Activated gamma-delta T cell treated with Interleukin-2 at 50 U/mL for 16 hours (primary cell): ENCODE data around the gene C6orf132.

Experiments used
- DNase-seq: peaks from one replicate; pipeline ENCODE4 v3.0.0-alpha.2; 2020

C6orf132 gene

DNA sequence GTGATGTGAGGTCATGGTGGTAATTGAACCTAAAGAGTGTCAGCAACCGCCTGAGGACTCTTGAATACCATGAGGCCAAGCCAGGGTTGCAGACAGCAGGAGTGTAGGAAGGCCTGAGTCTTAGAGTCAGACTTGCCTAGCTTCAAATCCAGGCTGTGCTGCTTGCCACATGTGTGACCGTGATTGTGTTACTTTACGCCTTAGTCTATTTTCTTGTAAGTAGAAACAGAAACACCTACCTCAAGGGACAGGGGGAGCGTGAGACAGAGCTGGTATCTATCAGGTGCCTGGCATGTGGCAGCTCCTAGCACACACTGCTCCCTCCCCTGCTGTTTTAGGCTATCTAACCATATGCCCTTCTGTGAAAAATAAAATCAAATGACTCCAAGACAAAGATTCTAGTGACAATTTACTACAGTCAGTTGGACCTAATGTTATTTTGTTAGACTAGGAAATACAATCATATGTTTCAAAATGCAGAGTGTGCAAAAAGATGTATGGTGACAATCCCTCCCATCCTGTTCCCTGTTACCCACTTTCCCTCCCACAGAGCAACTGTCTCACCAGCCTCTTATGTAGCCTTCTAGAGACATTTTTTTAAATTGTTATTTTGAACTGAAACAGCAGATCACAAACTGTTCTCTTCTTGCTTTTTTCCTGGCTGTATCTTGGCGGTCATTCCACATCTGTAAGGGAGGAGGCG, 70.4 kb downstream of the C6orf132 start:
- no peak for DNase-seq

DNA sequence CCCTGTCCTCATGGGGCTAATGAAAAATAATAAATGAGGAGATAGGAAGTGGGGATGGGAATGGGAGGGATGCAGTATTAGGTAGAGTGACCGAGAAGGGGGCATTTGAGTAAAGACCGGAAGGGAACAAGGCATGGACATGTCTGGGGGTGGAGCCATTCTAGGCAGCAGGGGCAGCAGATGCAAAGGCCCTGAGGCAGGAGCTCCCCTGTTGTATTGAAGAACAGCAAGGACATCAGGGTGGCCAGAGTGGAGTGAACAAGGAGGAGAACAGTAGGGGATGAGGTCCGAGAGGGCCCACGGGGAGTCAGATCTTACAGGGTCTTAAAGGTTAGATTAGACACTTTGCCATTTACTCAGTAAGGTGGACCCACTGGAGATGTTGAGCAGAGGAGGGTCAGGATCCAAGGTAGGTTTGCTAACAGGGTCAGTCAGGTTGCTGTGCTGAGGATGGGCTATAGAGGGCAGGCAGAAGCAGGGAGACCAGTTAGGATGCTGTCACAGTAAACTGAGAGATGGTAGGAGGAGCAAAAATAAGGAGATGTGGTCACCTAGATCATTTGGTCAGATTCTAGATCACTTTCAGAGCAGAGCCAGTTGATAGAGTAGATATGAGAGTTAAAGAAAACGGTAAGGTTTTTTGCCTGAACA, 73.4 kb downstream of the C6orf132 start:
- DNase-seq = no peak

DNA sequence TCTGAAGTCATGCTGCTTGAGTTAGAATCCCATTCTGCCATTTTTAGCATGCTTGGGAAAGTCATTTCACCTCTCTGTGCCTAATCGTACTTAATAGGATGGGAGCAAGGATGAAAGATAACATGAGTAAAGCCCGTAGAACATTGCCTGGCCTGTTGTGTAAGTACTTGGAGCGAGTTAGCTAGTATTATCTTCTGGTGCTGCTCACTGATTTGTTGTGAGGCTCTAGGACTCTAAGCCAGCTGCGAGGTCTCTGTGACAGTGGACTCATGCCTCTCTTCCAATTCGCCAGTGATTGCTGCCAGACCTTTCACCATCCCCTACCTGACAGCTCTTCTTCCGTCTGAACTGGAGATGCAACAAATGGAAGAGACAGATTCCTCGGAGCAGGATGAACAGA, 74.2 kb downstream of the C6orf132 start:
- DNase-seq = no peak

DNA sequence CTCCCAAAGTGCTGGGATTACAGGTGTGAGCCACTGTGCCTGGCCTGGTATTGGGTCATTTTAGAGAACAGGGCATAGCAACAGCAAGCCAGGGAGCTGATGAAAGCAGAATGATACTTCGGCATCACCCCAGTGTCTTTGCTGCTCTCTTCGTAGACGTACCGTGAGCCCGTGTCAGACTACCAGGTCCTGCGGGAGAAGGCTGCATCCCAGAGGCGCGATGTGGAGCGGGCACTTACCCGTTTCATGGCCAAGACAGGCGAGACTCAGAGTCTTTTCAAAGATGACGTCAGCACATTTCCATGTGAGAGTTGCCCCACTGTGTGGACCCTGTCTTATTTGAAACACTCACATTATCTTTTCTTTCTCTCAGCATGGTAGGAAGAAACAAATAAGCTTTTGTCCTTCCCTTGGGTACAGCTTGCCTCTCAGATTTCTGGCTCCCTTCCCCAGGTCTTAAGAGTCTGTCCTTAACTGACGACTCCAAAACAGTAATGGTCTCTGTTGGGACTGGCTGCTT, 76.2 kb downstream of the C6orf132 start:
- no peak for DNase-seq

DNA sequence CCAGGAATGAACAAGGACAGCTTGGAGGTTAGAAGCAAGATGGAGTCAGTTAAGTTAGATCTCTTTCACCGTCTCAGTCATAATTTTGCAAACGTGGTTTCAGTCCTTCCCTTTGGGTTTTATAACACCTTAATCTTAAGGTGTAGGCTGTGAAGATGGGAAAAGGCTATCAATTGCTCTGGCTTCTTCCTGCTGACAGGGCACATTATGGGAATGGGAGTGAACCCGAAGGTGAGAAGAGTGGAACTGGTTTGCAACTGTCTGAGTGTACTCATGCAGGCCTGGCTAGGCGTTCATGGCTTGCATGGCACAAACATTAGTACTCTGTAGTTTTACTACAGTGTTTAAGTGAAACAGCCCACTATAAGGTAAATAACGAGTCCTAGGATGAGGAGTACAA, 82.7 kb downstream of the C6orf132 start:
- no peak for DNase-seq

DNA sequence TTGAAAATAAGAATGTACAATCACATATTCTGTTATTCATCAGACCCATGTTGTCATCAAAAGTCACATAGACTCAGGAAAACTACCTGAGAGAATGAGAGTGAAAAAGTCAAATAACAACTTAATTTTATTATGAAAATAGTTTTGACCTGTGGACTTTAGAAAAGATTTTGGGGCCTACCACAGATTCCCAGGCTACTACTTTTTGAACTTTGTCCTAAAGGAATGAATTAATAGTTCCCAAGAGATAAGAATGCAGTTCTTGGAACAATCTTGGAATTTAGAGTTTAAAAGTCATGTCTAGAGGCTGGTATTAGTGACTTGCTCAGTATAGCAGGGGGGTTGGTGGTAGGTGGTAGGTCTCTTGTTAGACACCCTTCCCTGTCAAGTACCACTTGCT, 88.8 kb downstream of the C6orf132 start:
- no peak for DNase-seq

DNA sequence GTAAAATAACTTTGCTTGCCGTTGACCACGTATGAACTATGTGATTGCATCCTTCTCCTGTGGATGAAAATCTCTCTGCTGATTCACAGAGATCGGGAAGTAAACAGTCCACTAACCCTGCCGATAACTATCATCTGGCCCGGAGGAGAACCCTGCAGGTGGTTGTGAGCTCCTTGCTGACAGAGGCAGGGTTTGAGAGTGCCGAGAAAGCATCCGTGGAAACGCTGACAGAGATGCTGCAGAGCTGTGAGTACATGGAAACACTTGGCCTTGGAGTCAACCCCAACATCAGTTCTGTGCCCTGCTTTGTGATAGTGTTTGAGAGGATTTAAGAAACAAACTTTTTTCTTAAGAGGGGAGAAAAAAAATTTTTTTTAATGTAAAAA, 91.2 kb downstream of the C6orf132 start:
- no peak for DNase-seq
